ENCODE data around the gene CIZ1. TPM values are rescaled to one million over a fixed set of nuclear protein-coding genes. Genes with fewer than 3 reads are reported as not detected.

CIZ1 gene
- polyA plus RNA-seq, 4 donors = 101 to 163 (median 131) TPM

GRCh38 chr9:128116104-128117083 is 75.0 kb downstream of the CIZ1 start:
- no peak for DNase-seq (ENCODE audit: low read depth in 4 of 4, low spot score in 2 of 4)

Other genes starting within 250 kb of the CIZ1 start
- 10 to 100 TPM; 34.0 to 46.4 (median 38.3) TPM for gene EEIG1, start 210.6 kb downstream of the CIZ1 start, polyA plus RNA-seq (ENCODE audit: insufficient read length in 4 of 4)
- gene NAIF1, start 124.3 kb downstream of the CIZ1 start, polyA plus RNA-seq (ENCODE audit: insufficient read length in 4 of 4) = 10 to 100 TPM in 3 of 4 donors, 1 to 10 TPM in 1; 9.5 to 12.0 (median 10.6) TPM
- 10 to 100 TPM; 12.7 to 15.8 (median 13.9) TPM for gene SLC25A25, start 123.3 kb downstream of the CIZ1 start, polyA plus RNA-seq (ENCODE audit: insufficient read length in 4 of 4)
- gene PTGES2, start 63.8 kb downstream of the CIZ1 start, polyA plus RNA-seq (ENCODE audit: insufficient read length in 4 of 4) = 10 to 100 TPM; 36.7 to 71.6 (median 58.3) TPM
- 1 to 10 TPM in 3 of 4 donors, under 1 TPM in 1; 0.29 to 1.8 (median 1.1) TPM for gene LCN2, start 42.1 kb downstream of the CIZ1 start, polyA plus RNA-seq (ENCODE audit: insufficient read length in 4 of 4)
- 10 to 100 TPM; 35.1 to 69.6 (median 56.1) TPM for gene BBLN, start 31.3 kb downstream of the CIZ1 start, polyA plus RNA-seq (ENCODE audit: insufficient read length in 4 of 4)
- gene DNM1, start 11.8 kb upstream of the CIZ1 start, polyA plus RNA-seq (ENCODE audit: insufficient read length in 4 of 4) = 100 to 1,000 TPM in 2 of 4 donors, 10 to 100 TPM in 2; 58.1 to 246 (median 139) TPM
- gene GOLGA2, start 84.4 kb upstream of the CIZ1 start, polyA plus RNA-seq (ENCODE audit: insufficient read length in 4 of 4) = 100 to 1,000 TPM in 2 of 4 donors, 10 to 100 TPM in 2; 69.1 to 113 (median 87.1) TPM
- gene SWI5, start 84.7 kb upstream of the CIZ1 start, polyA plus RNA-seq (ENCODE audit: insufficient read length in 4 of 4) = 10 to 100 TPM; 29.2 to 37.0 (median 33.2) TPM
- 10 to 100 TPM; 38.3 to 41.3 (median 39.9) TPM for gene TRUB2, start 130.9 kb upstream of the CIZ1 start, polyA plus RNA-seq (ENCODE audit: insufficient read length in 4 of 4)
- 10 to 100 TPM; 52.6 to 95.2 (median 79.7) TPM for gene COQ4, start 131.3 kb upstream of the CIZ1 start, polyA plus RNA-seq (ENCODE audit: insufficient read length in 4 of 4)
- 10 to 100 TPM; 15.9 to 24.9 (median 21.9) TPM for gene SLC27A4, start 149.0 kb upstream of the CIZ1 start, polyA plus RNA-seq (ENCODE audit: insufficient read length in 4 of 4)
- 10 to 100 TPM; 52.6 to 71.2 (median 57.7) TPM for gene URM1, start 179.8 kb upstream of the CIZ1 start, polyA plus RNA-seq (ENCODE audit: insufficient read length in 4 of 4)
- gene CERCAM, start 229.3 kb upstream of the CIZ1 start, polyA plus RNA-seq (ENCODE audit: insufficient read length in 4 of 4) = 10 to 100 TPM; 35.4 to 55.8 (median 47.5) TPM

All from left renal cortex interstitium (tissue), 4 donors.